GM12874 (cell line): Measurements from ENCODE around the gene FSTL4.

ENCODE experiments used
- TF ChIP-seq, protein P1 (sequence below): IDR thresholded peaks from 2 replicates; pipeline ENCODE4 v1.5.1; 2011; ENCODE audit warnings: low read depth, mild to moderate bottlenecking, control low read depth, low read length, moderate library complexity; ENCODE audit not compliant: insufficient read depth

FSTL4 gene

DNA sequence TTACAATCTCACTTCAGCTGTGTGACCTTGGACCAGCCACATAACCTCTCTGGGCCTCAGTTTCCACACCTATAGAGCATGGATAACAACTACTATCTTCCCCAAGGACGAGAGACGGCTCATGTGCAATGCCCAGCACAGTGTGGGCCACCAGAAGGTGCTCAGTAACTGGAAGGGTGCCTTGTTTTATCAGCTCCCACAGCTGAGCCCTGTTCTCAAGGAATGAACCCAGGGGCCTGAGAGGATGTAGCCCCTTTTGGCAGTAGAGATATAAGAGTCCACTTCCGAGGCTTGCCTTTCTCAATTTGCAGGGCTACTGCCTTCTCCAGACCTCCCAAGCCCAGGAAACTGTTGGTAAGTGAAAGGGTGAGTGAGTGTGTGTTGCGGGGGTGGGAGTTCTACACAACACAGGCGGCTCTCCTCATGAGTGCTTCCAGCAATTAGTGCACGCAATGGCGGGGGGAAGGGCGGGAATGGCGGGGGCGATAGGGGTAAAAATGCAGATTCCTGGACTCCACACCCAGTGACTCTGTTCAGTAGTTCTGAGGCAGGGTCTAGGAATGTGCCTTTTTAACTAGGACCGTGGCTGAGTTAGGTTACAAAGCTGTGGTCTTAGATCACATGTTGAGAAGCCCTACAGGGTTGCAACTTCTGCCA is 185.1 kb downstream of the FSTL4 start:
- TF ChIP-seq, protein P1, sequence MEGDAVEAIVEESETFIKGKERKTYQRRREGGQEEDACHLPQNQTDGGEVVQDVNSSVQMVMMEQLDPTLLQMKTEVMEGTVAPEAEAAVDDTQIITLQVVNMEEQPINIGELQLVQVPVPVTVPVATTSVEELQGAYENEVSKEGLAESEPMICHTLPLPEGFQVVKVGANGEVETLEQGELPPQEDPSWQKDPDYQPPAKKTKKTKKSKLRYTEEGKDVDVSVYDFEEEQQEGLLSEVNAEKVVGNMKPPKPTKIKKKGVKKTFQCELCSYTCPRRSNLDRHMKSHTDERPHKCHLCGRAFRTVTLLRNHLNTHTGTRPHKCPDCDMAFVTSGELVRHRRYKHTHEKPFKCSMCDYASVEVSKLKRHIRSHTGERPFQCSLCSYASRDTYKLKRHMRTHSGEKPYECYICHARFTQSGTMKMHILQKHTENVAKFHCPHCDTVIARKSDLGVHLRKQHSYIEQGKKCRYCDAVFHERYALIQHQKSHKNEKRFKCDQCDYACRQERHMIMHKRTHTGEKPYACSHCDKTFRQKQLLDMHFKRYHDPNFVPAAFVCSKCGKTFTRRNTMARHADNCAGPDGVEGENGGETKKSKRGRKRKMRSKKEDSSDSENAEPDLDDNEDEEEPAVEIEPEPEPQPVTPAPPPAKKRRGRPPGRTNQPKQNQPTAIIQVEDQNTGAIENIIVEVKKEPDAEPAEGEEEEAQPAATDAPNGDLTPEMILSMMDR, result no peak

DNA sequence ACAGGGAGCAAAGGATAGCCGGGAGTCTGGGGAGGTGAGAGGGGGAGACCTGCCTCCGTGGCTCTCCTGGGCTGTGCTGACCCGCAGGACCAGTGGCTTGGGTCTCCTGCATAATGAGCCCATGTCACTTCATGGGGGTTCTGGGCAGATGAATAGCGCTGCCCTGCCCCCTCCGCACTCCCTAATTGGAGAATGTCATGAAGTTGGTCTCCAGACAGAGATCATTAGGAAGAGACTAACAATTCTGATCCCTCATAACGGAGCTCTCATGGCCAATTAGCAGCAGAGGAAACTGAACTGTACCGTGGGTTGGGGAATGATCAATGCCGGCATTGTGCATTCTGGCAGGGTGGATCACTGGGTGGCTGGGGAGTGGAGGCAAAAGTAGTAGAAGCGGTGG is 186.1 kb downstream of the FSTL4 start:
- TF ChIP-seq, protein P1, result no peak

DNA sequence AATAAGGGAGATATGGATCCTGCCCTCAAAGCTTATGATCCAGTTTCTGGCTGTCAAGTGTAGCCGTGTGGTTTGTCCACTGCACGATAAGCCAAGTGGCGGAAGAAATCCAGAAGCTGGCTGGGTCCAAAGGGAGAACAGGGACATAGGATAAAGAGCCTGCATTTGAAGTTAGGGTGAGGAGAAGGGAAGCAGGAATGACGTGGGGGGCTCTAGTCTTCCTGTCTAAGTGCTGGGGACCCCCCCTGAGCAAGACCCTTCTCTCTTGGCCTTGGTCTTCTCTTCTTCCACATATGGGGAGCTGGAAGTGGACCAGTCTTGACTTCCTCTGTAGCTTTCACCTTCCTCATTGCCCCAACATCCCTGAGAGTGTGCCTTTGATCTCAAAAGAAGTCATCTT is 186.6 kb downstream of the FSTL4 start:
- TF ChIP-seq, protein P1, result no peak

DNA sequence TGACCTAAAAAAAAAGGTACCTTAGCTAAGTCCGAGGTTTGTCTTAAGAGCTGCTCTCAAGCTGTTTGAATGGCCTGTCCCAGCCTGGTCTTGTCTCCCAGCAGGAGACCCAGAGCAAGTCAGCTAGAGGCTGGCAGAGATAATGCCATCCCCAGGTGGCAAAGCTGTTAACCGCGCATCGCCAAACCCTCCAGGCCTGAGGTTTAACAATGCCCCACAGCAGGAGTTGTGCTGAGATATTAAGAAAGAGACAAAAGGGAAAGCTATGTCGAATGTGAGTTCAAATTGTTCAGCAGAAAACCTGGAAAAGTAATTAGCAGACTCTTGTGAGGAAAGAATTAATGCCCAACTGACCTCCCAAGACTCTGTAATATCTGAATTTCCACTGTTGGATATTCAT is 187.1 kb downstream of the FSTL4 start:
- TF ChIP-seq, protein P1, result no peak

DNA sequence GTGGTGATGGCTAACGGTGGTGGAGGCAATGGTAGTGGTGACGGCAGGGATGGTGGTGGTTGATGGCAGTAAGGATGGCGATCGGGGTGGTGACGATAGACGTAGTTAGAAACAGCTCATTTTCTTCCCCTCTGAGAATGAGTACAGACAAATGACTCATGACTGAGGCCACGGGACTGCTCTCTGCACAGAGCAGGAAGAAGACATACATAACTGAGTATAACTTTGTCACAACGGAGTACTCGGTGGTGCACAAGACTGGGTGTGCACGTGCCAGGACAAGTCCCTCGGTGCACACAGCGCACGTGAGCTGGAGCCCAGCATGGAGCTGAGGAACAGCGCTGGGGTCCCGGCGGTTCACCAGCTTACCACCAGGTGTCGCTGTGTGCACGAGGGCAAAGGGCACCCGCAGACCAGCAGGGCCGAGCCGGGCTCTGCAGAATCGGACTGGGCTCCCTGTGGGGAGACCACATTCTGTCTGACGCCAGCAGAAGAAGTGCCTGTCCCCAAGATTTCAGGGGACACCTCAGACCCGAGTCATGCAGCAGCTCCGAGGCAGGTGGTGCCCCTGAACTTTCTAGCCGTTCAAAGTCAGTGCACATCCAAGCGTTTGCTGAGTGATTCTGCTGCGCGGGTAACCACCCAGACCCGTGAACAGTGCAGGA is 188.6 kb downstream of the FSTL4 start:
- TF ChIP-seq, protein P1, result peak; percentile 95

DNA sequence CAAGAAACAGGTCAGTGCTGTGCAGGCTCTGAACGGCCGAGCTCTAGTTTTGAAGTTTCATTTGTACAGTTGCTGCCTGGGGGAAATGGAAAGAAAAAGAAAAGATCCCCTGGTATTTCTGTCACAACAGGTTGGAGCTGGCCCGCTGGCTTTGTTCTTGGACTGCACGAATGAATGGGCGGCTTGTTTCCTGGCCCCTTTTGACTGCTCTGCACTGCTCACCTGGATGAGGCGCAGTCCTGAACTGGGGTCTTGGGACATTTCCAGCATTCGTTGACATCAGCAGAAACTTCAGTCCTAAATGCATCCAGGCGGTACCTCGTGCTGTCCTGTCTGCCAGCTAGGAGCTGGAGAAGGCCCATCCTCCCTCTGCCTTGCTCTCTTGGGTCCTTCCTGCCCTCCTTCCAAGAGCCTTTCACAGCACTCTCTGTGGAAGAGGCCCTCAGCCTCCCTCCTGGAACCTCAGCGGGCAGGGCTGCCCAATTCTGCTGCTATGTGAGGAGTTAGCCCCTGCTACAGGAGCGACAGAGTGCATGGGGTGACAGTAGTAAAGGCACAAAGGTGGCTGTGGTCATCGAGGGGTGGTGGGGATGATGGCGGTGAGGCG is 189.2 kb downstream of the FSTL4 start:
- TF ChIP-seq, protein P1, result no peak

DNA sequence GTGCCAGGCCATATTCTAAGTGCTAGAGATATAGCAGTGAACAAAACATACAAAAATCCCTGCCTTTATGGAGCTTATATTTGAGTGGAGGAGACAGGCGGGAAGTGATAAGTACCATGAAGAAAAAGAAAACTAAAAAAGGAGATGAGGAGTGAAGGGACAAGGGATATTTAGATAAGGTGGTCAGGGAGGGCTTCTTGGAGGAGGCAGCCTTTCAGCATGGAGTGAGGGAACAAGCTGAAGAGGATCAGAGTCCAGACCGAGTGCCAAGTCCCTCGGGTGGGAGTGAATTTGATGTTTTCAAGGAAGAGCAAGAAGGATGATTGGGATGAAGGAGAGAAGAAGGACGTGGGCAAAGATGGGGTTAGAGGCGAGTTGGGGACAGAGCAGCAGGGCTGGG is 190.5 kb downstream of the FSTL4 start:
- TF ChIP-seq, protein P1, result no peak
